Smooth muscle cell (in vitro differentiated cells): ENCODE measurements around the gene SRR. TPM values are rescaled to one million over a fixed set of nuclear protein-coding genes. Genes with fewer than 3 reads are reported as not detected.

Experiments used
- DNase-seq: peaks from one replicate; lab custom pipeline; 2025; ENCODE audit not compliant: unreplicated experiment; lab: John Stamatoyannopoulos, UW
- H2AFZ ChIP-seq: fragments of 200-600 bp; sonication (generic); 2 replicates; pipeline ENCODE4 v1.6.0; 2016; ENCODE audit warnings: antibody characterized with exemption, low read depth, mild to moderate bottlenecking
- H3F3A ChIP-seq: fragments of 200-600 bp; sonication (generic); 2 replicates; pipeline ENCODE4 v1.6.0; 2017; ENCODE audit warnings: antibody characterized with exemption, low read depth
- H3K27ac ChIP-seq: fragments of 200-600 bp; sonication (generic); 2 replicates; pipeline ENCODE4 v1.5.1; 2016; ENCODE audit warnings: low read depth, mild to moderate bottlenecking
- H3K27me3 ChIP-seq: fragments of 200-600 bp; sonication (generic); 2 replicates; pipeline ENCODE4 v1.6.1; 2016; ENCODE audit warnings: low read depth, mild to moderate bottlenecking
- H3K36me3 ChIP-seq: fragments of 200-600 bp; sonication (generic); 2 replicates; pipeline ENCODE4 v1.5.1; 2016; ENCODE audit warnings: low read depth
- H3K4me1 ChIP-seq: fragments of 200-600 bp; sonication (generic); 2 replicates; pipeline ENCODE4 v1.5.1; 2016; ENCODE audit warnings: low read depth
- H3K4me2 ChIP-seq: fragments of 200-600 bp; sonication (generic); 2 replicates; pipeline ENCODE4 v1.6.0; 2016; ENCODE audit warnings: mild to moderate bottlenecking
- H3K4me3 ChIP-seq: fragments of 200-600 bp; sonication (generic); 2 replicates; pipeline ENCODE4 v1.5.1; 2016; ENCODE audit warnings: mild to moderate bottlenecking
- H3K79me2 ChIP-seq: fragments of 200-600 bp; sonication (generic); 2 replicates; pipeline ENCODE4 v1.6.0; 2016; ENCODE audit warnings: low read depth, mild to moderate bottlenecking
- H3K9ac ChIP-seq: fragments of 200-600 bp; sonication (generic); 2 replicates; pipeline ENCODE4 v1.6.0; 2016; ENCODE audit warnings: low read depth
- H3K9me3 ChIP-seq: fragments of 200-600 bp; sonication (generic); replicated peaks from 2 replicates; pipeline ENCODE4 v1.5.1; 2016; ENCODE audit warnings: low read depth
- H4K20me1 ChIP-seq: fragments of 200-600 bp; sonication (generic); 2 replicates; pipeline ENCODE4 v1.6.0; 2016; ENCODE audit warnings: low read depth
- WGBS: methylation state at CpG from one replicate; pipeline ENCODE4 v1.1.7; 2016; ENCODE audit warnings: low lambda C conversion rate; 5-methylcytosine and 5-hydroxymethylcytosine counted together
- polyA plus RNA-seq: library from polyadenylated mRNA; unstranded; fragments of >200 nt; fragmentation: Nextera tagmentation; extraction: Ambion mirVana; gene quantifications from 2 replicates; pipeline ENCODE4 v1.2.1, GENCODE V29; 2016
- total RNA-seq: library from RNA; depleted of rRNA; stranded (reverse); fragments of >200 nt; gene quantifications from 2 replicates; pipeline ENCODE4 v1.2.3, GENCODE V29; 2014
- TF ChIP-seq, protein P1 (sequence below): fragments of 200-600 bp; sonication (generic); IDR thresholded peaks from 2 replicates; pipeline ENCODE4 v1.5.1; 2017; ENCODE audit warnings: borderline replicate concordance, mild to moderate bottlenecking, antibody characterized with exemption; ENCODE audit not compliant: insufficient read depth, poor library complexity, severe bottlenecking

The SRR gene
- total and polyA plus RNA-seq, 2 experiments from 2014 or later: 11.3 to 35.2 TPM

DNA sequence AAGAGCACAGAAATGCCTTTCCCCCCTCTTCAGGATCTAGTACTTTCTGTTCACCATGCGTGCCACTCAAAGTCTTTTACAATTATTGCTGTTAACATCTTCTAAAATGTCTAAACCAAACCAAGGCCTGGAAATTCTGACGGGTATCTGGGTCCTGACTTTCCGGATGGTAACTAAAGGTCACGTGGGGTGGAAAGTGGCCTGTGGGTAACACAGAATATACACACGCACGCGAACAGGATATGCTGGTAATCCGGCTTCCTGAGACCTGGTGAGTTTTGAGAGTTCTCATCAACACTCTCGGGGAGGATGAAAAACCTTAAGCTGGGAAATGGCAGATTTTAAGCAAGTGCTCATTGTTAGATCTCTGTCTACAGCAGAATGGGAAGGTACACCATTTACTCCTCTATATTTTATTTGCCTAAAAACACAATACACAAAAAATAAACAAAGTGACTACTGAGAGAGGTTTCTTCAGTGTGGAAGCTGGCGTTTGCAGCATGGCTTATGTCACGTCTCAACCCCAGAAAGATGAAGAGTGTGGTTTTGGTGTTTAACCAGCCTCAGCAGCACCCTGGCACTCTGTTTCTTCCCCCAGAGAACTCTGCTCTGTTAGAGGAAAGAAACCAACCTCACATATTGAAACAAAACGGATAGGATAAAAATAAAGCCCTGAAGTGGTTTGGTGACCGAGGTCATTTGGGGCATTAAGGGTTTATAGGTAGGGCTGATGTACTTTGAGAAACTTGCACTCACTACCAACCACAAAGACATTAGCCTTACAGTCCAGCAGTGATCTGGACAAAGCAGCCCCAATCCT is 37.5 kb upstream of the SRR start:
- Histone ChIP-seq H2AFZ (no peak overlapping the region), H3K4me2 (no peak overlapping the region), H3K4me3 (no peak overlapping the region), H3K27me3 (no peaks in the 10 kb centered on the region), H3K36me3 (peaks cover 3% of the 10 kb centered on the region), H3F3A (no peaks in the 10 kb centered on the region), H4K20me1 (peaks cover 53% of the 10 kb centered on the region), H3K4me1 (no peaks in the 10 kb centered on the region), H3K27ac (no peak overlapping the region), H3K79me2 (peaks cover 8% of the 10 kb centered on the region), H3K9me3 (no peaks in the 10 kb centered on the region), H3K9ac (no peak overlapping the region)
- 81% methylated on average over 13 of the region's 13 CpGs for WGBS
- DNase-seq: no peak
- TF ChIP-seq, protein P1, sequence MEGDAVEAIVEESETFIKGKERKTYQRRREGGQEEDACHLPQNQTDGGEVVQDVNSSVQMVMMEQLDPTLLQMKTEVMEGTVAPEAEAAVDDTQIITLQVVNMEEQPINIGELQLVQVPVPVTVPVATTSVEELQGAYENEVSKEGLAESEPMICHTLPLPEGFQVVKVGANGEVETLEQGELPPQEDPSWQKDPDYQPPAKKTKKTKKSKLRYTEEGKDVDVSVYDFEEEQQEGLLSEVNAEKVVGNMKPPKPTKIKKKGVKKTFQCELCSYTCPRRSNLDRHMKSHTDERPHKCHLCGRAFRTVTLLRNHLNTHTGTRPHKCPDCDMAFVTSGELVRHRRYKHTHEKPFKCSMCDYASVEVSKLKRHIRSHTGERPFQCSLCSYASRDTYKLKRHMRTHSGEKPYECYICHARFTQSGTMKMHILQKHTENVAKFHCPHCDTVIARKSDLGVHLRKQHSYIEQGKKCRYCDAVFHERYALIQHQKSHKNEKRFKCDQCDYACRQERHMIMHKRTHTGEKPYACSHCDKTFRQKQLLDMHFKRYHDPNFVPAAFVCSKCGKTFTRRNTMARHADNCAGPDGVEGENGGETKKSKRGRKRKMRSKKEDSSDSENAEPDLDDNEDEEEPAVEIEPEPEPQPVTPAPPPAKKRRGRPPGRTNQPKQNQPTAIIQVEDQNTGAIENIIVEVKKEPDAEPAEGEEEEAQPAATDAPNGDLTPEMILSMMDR: no peak

DNA sequence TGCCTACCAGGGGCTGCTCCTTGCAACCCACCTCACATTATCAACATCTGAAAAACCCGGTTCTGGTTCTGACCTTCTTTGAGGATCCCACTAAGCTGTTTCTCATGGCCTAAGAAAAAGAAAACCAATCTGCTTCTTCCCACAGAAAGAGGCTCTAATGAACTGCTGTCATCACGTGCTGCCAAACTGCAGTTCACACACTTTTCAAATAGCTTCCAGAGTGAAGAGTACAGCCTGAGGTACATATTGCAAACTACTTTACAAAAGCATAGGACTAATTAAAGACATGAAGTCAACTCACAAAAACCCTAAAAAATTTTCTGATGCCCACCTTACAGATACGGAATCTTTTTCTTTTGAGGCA is 36.9 kb upstream of the SRR start:
- no peaks in the 10 kb centered on the region for H3F3A ChIP-seq
- no peak overlapping the region for H3K4me3 ChIP-seq
- WGBS: 55% methylated on average over 3 of the region's 3 CpGs
- H3K27me3 ChIP-seq: no peaks in the 10 kb centered on the region
- no peaks in the 10 kb centered on the region for H3K4me1 ChIP-seq
- no peaks in the 10 kb centered on the region for H3K9me3 ChIP-seq
- peaks cover 48% of the 10 kb centered on the region for H4K20me1 ChIP-seq
- no peak overlapping the region for H3K27ac ChIP-seq
- TF ChIP-seq, protein P1: no peak
- H2AFZ ChIP-seq: no peak overlapping the region
- no peak for DNase-seq
- peaks cover 3% of the 10 kb centered on the region for H3K36me3 ChIP-seq
- H3K79me2 ChIP-seq: peaks cover 3% of the 10 kb centered on the region
- no peak overlapping the region for H3K4me2 ChIP-seq
- H3K9ac ChIP-seq: no peak overlapping the region

DNA sequence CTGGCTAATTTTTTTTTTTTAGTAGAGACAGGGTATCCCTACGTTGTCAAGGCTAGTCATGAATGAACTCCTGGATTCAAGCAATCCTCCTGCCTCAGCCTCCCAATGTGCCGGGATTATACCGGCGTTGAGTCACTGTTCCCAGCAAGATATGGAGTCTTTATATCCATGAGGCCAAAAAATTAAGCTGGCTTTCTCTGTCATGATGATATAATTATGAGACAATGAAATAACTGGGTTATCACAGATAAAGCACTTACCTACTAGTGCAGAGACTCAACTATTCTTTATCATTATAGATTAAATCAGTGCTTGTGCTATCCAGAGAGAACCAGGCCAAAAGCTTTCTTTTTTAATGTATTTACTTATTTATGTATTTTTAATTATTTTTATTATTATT is 36.4 kb upstream of the SRR start:
- H3K4me2 ChIP-seq: no peak overlapping the region
- H3K27ac ChIP-seq: no peak overlapping the region
- peaks cover 3% of the 10 kb centered on the region for H3K36me3 ChIP-seq
- H3K9ac ChIP-seq: no peak overlapping the region
- H3K27me3 ChIP-seq: no peaks in the 10 kb centered on the region
- no peak for DNase-seq
- TF ChIP-seq, protein P1: no peak
- no peak overlapping the region for H3K4me3 ChIP-seq
- no peaks in the 10 kb centered on the region for H3K9me3 ChIP-seq
- no peaks in the 10 kb centered on the region for H3K4me1 ChIP-seq
- 94% methylated on average over 4 of the region's 4 CpGs for WGBS
- H4K20me1 ChIP-seq: peaks cover 43% of the 10 kb centered on the region
- no peak overlapping the region for H2AFZ ChIP-seq
- H3K79me2 ChIP-seq: peaks cover 3% of the 10 kb centered on the region
- H3F3A ChIP-seq: no peaks in the 10 kb centered on the region
